ENCODE measurements around the gene INPP5D.

INPP5D gene

GRCh38 chr2:233093721-233094120, 33.6 kb downstream of the INPP5D start:
- TF ChIP-seq CTCF (IDR thresholded peaks at IDR 0.05; ENCODE audit: borderline replicate concordance, insufficient read depth, low read depth, low read length) = no peak

GRCh38 chr2:233094614-233095013, 34.5 kb downstream of the INPP5D start:
- no peak for TF ChIP-seq CTCF (IDR thresholded peaks at IDR 0.05; ENCODE audit: borderline replicate concordance, insufficient read depth, low read depth, low read length)
- no peak overlapping the region for H3K4me3 ChIP-seq (ENCODE audit: low read depth, low read length)

More at GRCh38 chr2:233093721-233094120, 33.6 kb downstream of the INPP5D start:
- no peak overlapping the region for H3K4me3 ChIP-seq (ENCODE audit: low read depth, low read length)

- H3K4me3 ChIP-seq (ENCODE audit: low read depth, low read length) = no peak overlapping the region
- TF ChIP-seq CTCF (IDR thresholded peaks at IDR 0.05; ENCODE audit: borderline replicate concordance, insufficient read depth, low read depth, low read length) = no peak
Measured at GRCh38 chr2:233096006-233096405, 35.9 kb downstream of the INPP5D start.

- TF ChIP-seq CTCF (IDR thresholded peaks at IDR 0.05; ENCODE audit: borderline replicate concordance, insufficient read depth, low read depth, low read length) = peak; percentile 28; the same call in 1 of the 2 replicates
- H3K4me3 ChIP-seq (ENCODE audit: low read depth, low read length) = no peak overlapping the region
Measured at GRCh38 chr2:233098618-233099017, 38.5 kb downstream of the INPP5D start.

GRCh38 chr2:233099820-233100191, 39.7 kb downstream of the INPP5D start:
- H3K4me3 ChIP-seq (ENCODE audit: low read depth, low read length) = peak overlapping the region; percentile 23

GRCh38 chr2:233100192-233100998, 40.3 kb downstream of the INPP5D start:
- H3K4me3 ChIP-seq (ENCODE audit: low read depth, low read length) = peak overlapping the region; percentile 23
- no peak for TF ChIP-seq CTCF (IDR thresholded peaks at IDR 0.05; ENCODE audit: borderline replicate concordance, insufficient read depth, low read depth, low read length)

GRCh38 chr2:233101141-233101540, 41.0 kb downstream of the INPP5D start:
- no peak overlapping the region for H3K4me3 ChIP-seq (ENCODE audit: low read depth, low read length)
- no peak for TF ChIP-seq CTCF (IDR thresholded peaks at IDR 0.05; ENCODE audit: borderline replicate concordance, insufficient read depth, low read depth, low read length)

Data from GM12875 (cell line).